Type B pancreatic cell (in vitro differentiated cells): Measurements from ENCODE around the gene UQCR10. TPM values are rescaled to one million over a fixed set of nuclear protein-coding genes. Genes with fewer than 3 reads are reported as not detected.

Experiments
- DNase-seq: peaks from one replicate; pipeline ENCODE4 v3.0.0; 2021; ENCODE audit warnings: mixed read lengths; ENCODE audit not compliant: unreplicated experiment; ENCODE audit errors: extremely low spot score
- H3K27ac Mint-ChIP-seq: 2 replicates; pipeline ENCODE4 v1.8.0; 2021; ENCODE audit warnings: mild to moderate bottlenecking, mixed read lengths
- H3K27me3 Mint-ChIP-seq: 2 replicates; pipeline ENCODE4 v1.8.0; 2021; ENCODE audit warnings: mixed read lengths
- H3K36me3 Mint-ChIP-seq: 2 replicates; pipeline ENCODE4 v1.8.0; 2021; ENCODE audit warnings: mixed read lengths
- H3K4me1 Mint-ChIP-seq: one replicate; pipeline ENCODE4 v1.8.0; 2021; ENCODE audit warnings: mixed read lengths; ENCODE audit not compliant: unreplicated experiment
- H3K4me3 Mint-ChIP-seq: 2 replicates; pipeline ENCODE4 v1.8.0; 2021; ENCODE audit warnings: mild to moderate bottlenecking, mixed read lengths
- H3K9me3 Mint-ChIP-seq: 2 replicates; pipeline ENCODE4 v1.8.0; 2021; ENCODE audit warnings: mixed read lengths
- CTCF ChIP-seq: fragments of 200-600 bp; sonication (generic); conservative IDR thresholded peaks from 2 replicates; pipeline ENCODE4 v1.5.0; 2021; ENCODE audit warnings: antibody characterized with exemption, mild to moderate bottlenecking
- total RNA-seq: library from RNA; stranded (reverse); gene quantifications from 2 replicates; pipeline ENCODE4 v1.2.1, GENCODE V29; 2021; ENCODE audit warnings: low replicate concordance

Gene UQCR10
- total RNA-seq, 1 donor from 2014 or later: 137 TPM

GRCh38 chr22:29720811-29721323, 46.3 kb upstream of the UQCR10 start:
- Mint-ChIP-seq H3K4me1 (peaks cover 7% of the 10 kb centered on the region), H3K9me3 (no peaks in the 10 kb centered on the region), H3K27me3 (peaks cover 72% of the 10 kb centered on the region), H3K27ac (no peak overlapping the region), H3K4me3 (no peak overlapping the region), H3K36me3 (no peaks in the 10 kb centered on the region)
- no peak for DNase-seq
- no peak for TF ChIP-seq CTCF

GRCh38 chr22:29722151-29722550, 45.0 kb upstream of the UQCR10 start:
- no peak for TF ChIP-seq CTCF
- DNase-seq: no peak
- Mint-ChIP-seq H3K9me3 (no peaks in the 10 kb centered on the region), H3K4me3 (no peak overlapping the region), H3K4me1 (no peaks in the 10 kb centered on the region), H3K27me3 (peaks cover 62% of the 10 kb centered on the region), H3K36me3 (no peaks in the 10 kb centered on the region), H3K27ac (no peak overlapping the region)

- no peaks in the 10 kb centered on the region for H3K4me1 Mint-ChIP-seq
- H3K4me3 Mint-ChIP-seq: no peak overlapping the region
- peaks cover 58% of the 10 kb centered on the region for H3K27me3 Mint-ChIP-seq
- DNase-seq: no peak
- no peak overlapping the region for H3K27ac Mint-ChIP-seq
- no peak for TF ChIP-seq CTCF
- H3K36me3 Mint-ChIP-seq: no peaks in the 10 kb centered on the region
- H3K9me3 Mint-ChIP-seq: no peaks in the 10 kb centered on the region
These were observed 44.6 kb upstream of the UQCR10 start for GRCh38 chr22:29722587-29722986.

- no peaks in the 10 kb centered on the region for H3K36me3 Mint-ChIP-seq
- H3K9me3 Mint-ChIP-seq: no peaks in the 10 kb centered on the region
These were observed 43.4 kb upstream of the UQCR10 start for GRCh38 chr22:29723766-29724165.

GRCh38 chr22:29724843-29725242, 42.3 kb upstream of the UQCR10 start:
- H3K36me3 Mint-ChIP-seq: no peaks in the 10 kb centered on the region
- no peak overlapping the region for H3K27ac Mint-ChIP-seq
- H3K4me3 Mint-ChIP-seq: no peak overlapping the region
- H3K4me1 Mint-ChIP-seq: no peaks in the 10 kb centered on the region
- no peak for DNase-seq
- no peaks in the 10 kb centered on the region for H3K9me3 Mint-ChIP-seq
- no peak for TF ChIP-seq CTCF
- peaks cover 37% of the 10 kb centered on the region for H3K27me3 Mint-ChIP-seq

More at GRCh38 chr22:29723766-29724165, 43.4 kb upstream of the UQCR10 start:
- TF ChIP-seq CTCF: no peak
- H3K27ac Mint-ChIP-seq: no peak overlapping the region
- H3K27me3 Mint-ChIP-seq: peaks cover 46% of the 10 kb centered on the region
- H3K4me3 Mint-ChIP-seq: no peak overlapping the region
- DNase-seq: no peak
- no peaks in the 10 kb centered on the region for H3K4me1 Mint-ChIP-seq

GRCh38 chr22:29726106-29726505, 41.1 kb upstream of the UQCR10 start:
- H3K36me3 Mint-ChIP-seq: no peaks in the 10 kb centered on the region
- H3K27ac Mint-ChIP-seq: no peak overlapping the region
- no peak overlapping the region for H3K4me3 Mint-ChIP-seq
- H3K4me1 Mint-ChIP-seq: no peaks in the 10 kb centered on the region
- DNase-seq: no peak
- peaks cover 37% of the 10 kb centered on the region for H3K27me3 Mint-ChIP-seq
- no peak for TF ChIP-seq CTCF
- H3K9me3 Mint-ChIP-seq: no peaks in the 10 kb centered on the region
